ENCODE data around the gene GUCY1B1. TPM values are rescaled to one million over a fixed set of nuclear protein-coding genes. Genes with fewer than 3 reads are reported as not detected.

GUCY1B1 gene
- total and polyA plus RNA-seq, 4 donors, result 10.0 to 44.0 (median 25.7) TPM

DNA sequence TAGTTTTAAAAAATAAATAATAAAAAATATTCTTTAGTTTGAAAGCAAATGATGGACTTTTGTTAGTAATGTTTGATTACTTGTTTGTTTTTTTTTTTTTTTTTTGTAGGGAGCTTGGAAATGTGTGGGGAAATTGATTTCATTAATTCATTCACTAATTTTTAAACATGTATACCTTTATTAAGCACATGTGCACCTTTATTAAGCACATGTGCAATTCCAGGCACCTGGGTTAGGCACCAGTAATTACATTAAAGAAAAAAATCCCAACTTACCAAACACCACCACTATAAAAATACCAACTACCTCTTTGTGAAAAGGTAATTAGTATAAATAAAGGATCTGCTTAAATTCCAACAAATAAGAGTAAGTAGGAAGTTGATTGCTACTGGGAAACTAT, 9.5 kb downstream of the GUCY1B1 start:
- intact Hi-C loops (cut with DNase I), result no loop called here
- Histone ChIP-seq H3K4me1 (ENCODE audit: control insufficient read depth in 1 of 2, insufficient read depth in 2 of 2, low read length in 2 of 2) (no peaks in the 10 kb centered on the region), H3K4me3 (ENCODE audit: low read length in 2 of 2) (no peak overlapping the region), H3K9me3 (ENCODE audit: control insufficient read depth, low read length) (no peaks in the 10 kb centered on the region), H3K36me3 (ENCODE audit: control insufficient read depth in 1 of 2, insufficient read depth in 2 of 2, low read length in 1 of 2) (no peaks in the 10 kb centered on the region), H3K27ac (ENCODE audit: low read depth in 1 of 2, low read length in 2 of 2) (no peak overlapping the region), H3K27me3 (ENCODE audit: control insufficient read depth in 1 of 2, insufficient read depth in 2 of 2, low read length in 1 of 2) (no peaks in the 10 kb centered on the region)
- ATAC-seq (ENCODE audit: low FRiP score) (no peak), DNase-seq (no peak)

DNA sequence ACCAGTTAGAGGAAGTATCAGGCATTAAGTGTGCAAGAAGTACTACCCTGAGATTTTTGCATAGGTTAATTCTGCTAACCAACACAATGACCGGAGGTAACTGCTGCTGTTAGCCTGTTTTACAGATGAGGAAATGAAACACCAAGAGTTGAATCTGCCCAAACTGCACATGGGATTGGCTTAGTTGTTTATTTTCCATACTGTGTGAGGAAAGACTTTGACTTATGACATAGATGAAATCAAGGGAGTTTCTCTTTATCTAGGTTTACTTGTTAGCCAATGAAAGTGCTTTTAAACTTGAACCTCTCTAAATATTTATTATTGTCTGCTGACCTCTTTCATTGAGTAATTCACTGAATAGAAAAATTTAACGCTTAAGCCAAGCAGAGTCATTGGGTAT, 10.3 kb downstream of the GUCY1B1 start:
- no peaks in the 10 kb centered on the region for H3K9me3 ChIP-seq (ENCODE audit: control insufficient read depth, low read length)
- H3K4me1 ChIP-seq (ENCODE audit: control insufficient read depth in 1 of 2, insufficient read depth in 2 of 2, low read length in 2 of 2), result no peaks in the 10 kb centered on the region
- intact Hi-C loops (cut with DNase I), result no loop called here
- H3K4me3 ChIP-seq (ENCODE audit: low read length in 2 of 2), result no peak overlapping the region
- no peaks in the 10 kb centered on the region for H3K27me3 ChIP-seq (ENCODE audit: control insufficient read depth in 1 of 2, insufficient read depth in 2 of 2, low read length in 1 of 2)
- no peak overlapping the region for H3K27ac ChIP-seq (ENCODE audit: low read depth in 1 of 2, low read length in 2 of 2)
- 77 to 83% methylated on average over 2 of the region's 2 CpGs for WGBS, 2 donors
- ATAC-seq (ENCODE audit: low FRiP score) (no peak), DNase-seq (no peak)
- H3K36me3 ChIP-seq (ENCODE audit: control insufficient read depth in 1 of 2, insufficient read depth in 2 of 2, low read length in 1 of 2), result no peaks in the 10 kb centered on the region

DNA sequence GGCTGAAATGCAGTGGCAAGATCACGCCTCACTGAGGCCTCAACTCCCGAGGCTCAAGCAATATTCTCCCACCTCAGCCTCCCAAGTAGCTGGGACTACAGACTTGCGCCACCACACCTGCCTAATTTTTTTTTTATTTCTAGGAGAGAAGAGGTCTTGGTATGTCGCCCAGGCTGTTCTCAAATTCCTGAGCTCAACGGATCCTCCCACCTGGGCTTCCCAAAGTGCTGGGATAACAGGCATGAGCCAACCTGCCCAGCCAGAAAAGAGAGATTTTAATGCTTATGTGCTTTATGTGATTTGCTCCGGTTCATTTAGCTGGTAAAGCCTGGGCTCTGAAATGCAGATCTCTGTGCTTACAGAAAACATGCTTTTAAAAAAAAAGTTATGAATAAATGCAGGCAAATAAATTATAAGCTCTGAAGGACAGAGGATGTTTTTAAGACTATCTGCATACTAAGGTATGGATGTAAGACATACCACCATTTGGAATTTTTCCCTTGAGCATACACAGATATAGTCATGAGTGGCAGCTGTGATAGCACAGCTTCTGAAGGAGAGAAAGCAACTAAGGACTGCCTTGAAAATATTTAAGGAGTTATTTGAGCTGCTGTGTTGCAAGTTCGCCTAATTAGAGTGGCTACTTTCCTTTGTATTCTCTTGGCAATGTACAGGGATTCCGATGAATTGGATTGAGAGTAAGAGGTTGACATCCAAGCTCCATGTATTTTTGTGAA, 13.8 kb downstream of the GUCY1B1 start:
- Histone ChIP-seq H3K27me3 (ENCODE audit: control insufficient read depth in 1 of 2, insufficient read depth in 2 of 2, low read length in 1 of 2) (no peaks in the 10 kb centered on the region), H3K4me3 (ENCODE audit: low read length in 2 of 2) (no peak overlapping the region), H3K9me3 (ENCODE audit: control insufficient read depth, low read length) (no peaks in the 10 kb centered on the region), H3K4me1 (ENCODE audit: control insufficient read depth in 1 of 2, insufficient read depth in 2 of 2, low read length in 2 of 2) (no peaks in the 10 kb centered on the region), H3K27ac (ENCODE audit: low read depth in 1 of 2, low read length in 2 of 2) (no peak overlapping the region), H3K36me3 (ENCODE audit: control insufficient read depth in 1 of 2, insufficient read depth in 2 of 2, low read length in 1 of 2) (no peaks in the 10 kb centered on the region)
- ATAC-seq (ENCODE audit: low FRiP score) (no peak), DNase-seq (no peak)
- intact Hi-C loops (cut with DNase I), result loop anchor here in 1 of 2 donors (10.0 kb wide), 1 partner anchor 258 kb away; no protein-coding TSS in a partner anchor
- WGBS, 2 donors, result 90 to 91% methylated on average over 8 of the region's 8 CpGs

DNA sequence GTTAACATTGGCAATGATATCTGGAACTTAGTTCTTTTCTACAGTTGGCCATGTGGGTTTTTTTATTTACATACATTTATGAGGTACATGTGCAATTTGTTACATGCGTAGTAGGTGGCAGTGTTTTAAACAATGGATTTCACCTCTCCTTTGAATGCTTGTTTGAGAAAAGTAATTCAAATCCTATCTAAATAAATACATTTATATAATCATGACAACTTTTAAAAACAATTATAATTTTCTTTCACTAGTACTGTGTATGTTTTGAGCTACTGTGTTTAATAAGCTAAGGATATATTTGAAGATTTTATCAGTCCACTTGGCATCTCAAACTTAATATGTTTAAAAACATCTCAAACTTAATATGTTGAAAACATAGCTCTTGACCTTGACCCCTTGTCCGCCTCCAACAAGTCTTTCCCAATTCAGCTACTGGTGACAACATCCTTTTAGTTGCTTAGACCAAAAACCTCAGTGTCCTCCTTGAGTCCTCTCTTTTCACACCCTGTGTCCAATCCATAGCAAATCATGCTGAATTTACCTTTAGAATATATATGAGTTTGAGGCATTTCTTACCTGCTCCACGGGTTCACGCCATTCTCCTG, 14.5 kb downstream of the GUCY1B1 start:
- no peaks in the 10 kb centered on the region for H3K36me3 ChIP-seq (ENCODE audit: control insufficient read depth in 1 of 2, insufficient read depth in 2 of 2, low read length in 1 of 2)
- H3K9me3 ChIP-seq (ENCODE audit: control insufficient read depth, low read length), result no peaks in the 10 kb centered on the region
- no peaks in the 10 kb centered on the region for H3K27me3 ChIP-seq (ENCODE audit: control insufficient read depth in 1 of 2, insufficient read depth in 2 of 2, low read length in 1 of 2)
- no peak overlapping the region for H3K27ac ChIP-seq (ENCODE audit: low read depth in 1 of 2, low read length in 2 of 2)
- intact Hi-C loops (cut with DNase I), result loop anchor here in 1 of 2 donors (10.0 kb wide), 1 partner anchor 258 kb away; no protein-coding TSS in a partner anchor
- no peaks in the 10 kb centered on the region for H3K4me1 ChIP-seq (ENCODE audit: control insufficient read depth in 1 of 2, insufficient read depth in 2 of 2, low read length in 2 of 2)
- no peak for ATAC-seq (ENCODE audit: low FRiP score)
- no peak for DNase-seq
- 98% methylated on average over 4 of the region's 4 CpGs for WGBS, 2 donors
- no peak overlapping the region for H3K4me3 ChIP-seq (ENCODE audit: low read length in 2 of 2)

DNA sequence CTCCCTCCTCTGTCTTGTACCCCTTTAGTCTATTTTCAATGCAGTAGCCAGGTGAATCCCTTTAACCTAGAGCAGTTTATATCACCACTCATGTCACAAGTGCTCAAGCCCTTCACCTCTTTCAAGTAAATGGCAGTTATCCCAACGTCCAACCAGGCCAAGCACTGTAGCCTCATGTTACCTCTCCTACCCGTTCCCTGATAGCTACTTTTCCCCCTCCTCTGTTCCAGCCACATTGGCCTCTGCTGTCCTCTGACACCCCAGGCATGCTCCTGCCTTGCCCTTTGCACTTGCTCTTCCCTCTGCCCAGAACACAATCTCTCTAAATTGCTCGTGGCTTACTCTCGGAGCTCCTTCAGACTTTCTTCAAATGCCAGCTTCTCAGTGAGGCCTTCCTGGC, 15.2 kb downstream of the GUCY1B1 start:
- intact Hi-C loops (cut with DNase I), result loop anchor here in 1 of 2 donors (10.0 kb wide), 1 partner anchor 259 kb away; no protein-coding TSS in a partner anchor

DNA sequence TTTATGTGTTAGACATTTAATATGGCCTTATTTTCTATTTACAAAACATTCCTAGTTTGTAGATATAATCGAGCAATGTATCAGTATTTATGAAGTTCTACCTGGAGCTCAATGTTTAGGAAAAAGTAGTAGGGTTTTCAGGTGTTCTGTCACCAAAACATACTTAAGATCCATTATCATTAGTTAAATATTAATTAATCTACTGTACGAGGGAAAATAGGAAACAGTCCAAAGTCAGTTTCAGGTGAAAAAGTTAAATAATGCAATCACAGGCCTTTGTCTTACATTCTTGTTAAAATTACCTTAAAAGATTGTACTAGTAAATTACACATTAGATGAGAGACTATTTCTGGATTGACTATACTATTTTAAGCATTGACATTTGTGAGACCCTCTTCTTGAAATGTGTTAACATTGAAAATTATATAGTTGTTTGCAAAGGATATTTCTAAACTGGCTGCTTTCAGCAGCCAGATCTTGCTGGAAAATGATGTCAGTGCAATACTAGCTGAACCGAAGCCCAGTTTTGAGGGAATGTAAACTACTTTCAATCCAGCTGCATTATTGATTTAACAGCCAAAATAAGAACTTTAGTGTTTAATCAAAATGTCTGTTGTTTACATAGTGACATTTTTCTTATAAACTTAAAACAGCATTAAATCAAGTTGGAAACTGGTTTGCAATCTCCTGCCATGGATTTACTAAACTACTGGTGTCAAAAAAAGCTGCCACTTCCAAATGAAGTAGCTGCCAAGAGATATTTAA, 19.3 kb downstream of the GUCY1B1 start:
- 33% methylated on average over 3 of the region's 3 CpGs for WGBS, 2 donors
- Histone ChIP-seq H3K4me3 (ENCODE audit: low read length in 2 of 2) (no peak overlapping the region), H3K36me3 (ENCODE audit: control insufficient read depth in 1 of 2, insufficient read depth in 2 of 2, low read length in 1 of 2) (no peaks in the 10 kb centered on the region), H3K27ac (ENCODE audit: low read depth in 1 of 2, low read length in 2 of 2) (peak overlapping the region in 1 of 2 donors; percentile 43), H3K4me1 (ENCODE audit: control insufficient read depth in 1 of 2, insufficient read depth in 2 of 2, low read length in 2 of 2) (peaks cover 1 to 4% of the 10 kb centered on the region in 2 donors), H3K27me3 (ENCODE audit: control insufficient read depth in 1 of 2, insufficient read depth in 2 of 2, low read length in 1 of 2) (no peaks in the 10 kb centered on the region), H3K9me3 (ENCODE audit: control insufficient read depth, low read length) (no peaks in the 10 kb centered on the region)
- intact Hi-C loops (cut with DNase I), result loop anchor here in 1 of 2 donors (1.0 to 10.0 kb wide), 2 partner anchors 263 to 336 kb away; no protein-coding TSS in a partner anchor
- peak; percentile 77 for ATAC-seq (ENCODE audit: low FRiP score)
- no peak for DNase-seq

More for the DNA sequence above, 15.2 kb downstream of the GUCY1B1 start:
- H3K27me3 ChIP-seq (ENCODE audit: control insufficient read depth in 1 of 2, insufficient read depth in 2 of 2, low read length in 1 of 2), result no peaks in the 10 kb centered on the region
- ATAC-seq (ENCODE audit: low FRiP score) (no peak), DNase-seq (no peak)
- no peaks in the 10 kb centered on the region for H3K36me3 ChIP-seq (ENCODE audit: control insufficient read depth in 1 of 2, insufficient read depth in 2 of 2, low read length in 1 of 2)
- H3K27ac ChIP-seq (ENCODE audit: low read depth in 1 of 2, low read length in 2 of 2), result no peak overlapping the region
- H3K9me3 ChIP-seq (ENCODE audit: control insufficient read depth, low read length), result no peaks in the 10 kb centered on the region
- no peak overlapping the region for H3K4me3 ChIP-seq (ENCODE audit: low read length in 2 of 2)
- WGBS, 2 donors, result 61 to 72% methylated on average over 4 of the region's 4 CpGs
- H3K4me1 ChIP-seq (ENCODE audit: control insufficient read depth in 1 of 2, insufficient read depth in 2 of 2, low read length in 2 of 2), result no peaks in the 10 kb centered on the region

DNA sequence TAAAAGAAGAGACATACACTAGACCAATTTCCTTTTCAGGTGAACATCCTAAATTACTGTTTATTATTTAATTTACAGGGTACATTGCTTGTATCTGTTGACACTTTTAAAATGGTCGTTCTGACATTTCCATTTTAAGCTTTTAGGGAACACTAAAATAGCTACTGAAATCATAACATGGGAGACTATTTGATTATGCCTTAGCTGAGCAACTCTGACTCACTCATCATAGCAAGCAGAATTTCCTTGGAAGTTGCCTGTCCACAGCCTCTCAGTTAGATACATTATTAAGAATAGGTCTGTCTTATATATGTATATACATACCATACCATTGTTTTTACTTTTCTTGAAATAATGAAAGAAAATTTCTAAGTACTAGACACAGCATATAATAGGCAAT, 22.0 kb downstream of the GUCY1B1 start:
- intact Hi-C loops (cut with DNase I), result loop anchor here (5.0 to 10.0 kb wide), 2 partner anchors 86 to 113 kb away; partner anchors contain the start of gene GUCY1A1 (in 1 of the 2)
- Histone ChIP-seq H3K27ac (ENCODE audit: low read depth in 1 of 2, low read length in 2 of 2) (no peak overlapping the region), H3K27me3 (ENCODE audit: control insufficient read depth in 1 of 2, insufficient read depth in 2 of 2, low read length in 1 of 2) (no peaks in the 10 kb centered on the region), H3K4me1 (ENCODE audit: control insufficient read depth in 1 of 2, insufficient read depth in 2 of 2, low read length in 2 of 2) (peaks cover 1 to 4% of the 10 kb centered on the region in 2 donors), H3K36me3 (ENCODE audit: control insufficient read depth in 1 of 2, insufficient read depth in 2 of 2, low read length in 1 of 2) (no peaks in the 10 kb centered on the region), H3K4me3 (ENCODE audit: low read length in 2 of 2) (no peak overlapping the region), H3K9me3 (ENCODE audit: control insufficient read depth, low read length) (no peaks in the 10 kb centered on the region)
- 9% methylated on average over 1 of the region's 1 CpG for WGBS, 2 donors
- no peak for DNase-seq
- no peak for ATAC-seq (ENCODE audit: low FRiP score)

DNA sequence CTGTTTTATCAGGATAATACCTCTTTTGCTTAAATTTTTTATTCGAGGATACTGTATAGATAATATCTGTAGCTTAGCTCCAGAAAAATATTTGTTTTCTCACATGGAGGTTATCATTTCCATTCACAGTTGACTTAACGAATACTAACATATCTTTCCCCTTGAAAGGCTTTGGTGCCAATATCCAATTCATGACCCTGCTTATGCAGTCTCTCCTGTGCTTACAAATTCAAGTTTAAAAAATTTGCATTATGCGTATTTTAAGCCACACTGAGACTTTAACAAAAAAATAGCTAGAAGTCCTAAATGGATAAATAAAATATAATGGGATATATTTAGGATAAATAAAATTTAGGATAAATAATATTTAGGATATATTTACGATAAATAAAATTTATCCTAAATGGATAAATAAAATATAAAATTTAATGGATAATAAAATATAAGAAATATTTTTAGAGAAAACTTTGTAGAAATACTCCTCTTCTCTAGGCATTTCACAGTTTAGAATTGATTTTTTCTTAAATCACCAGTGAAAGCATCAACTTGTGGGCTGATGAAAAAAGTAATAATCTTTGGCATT, 22.5 kb downstream of the GUCY1B1 start:
- H3K4me1 ChIP-seq (ENCODE audit: control insufficient read depth in 1 of 2, insufficient read depth in 2 of 2, low read length in 2 of 2), result peaks cover 1 to 4% of the 10 kb centered on the region in 2 donors
- H3K9me3 ChIP-seq (ENCODE audit: control insufficient read depth, low read length), result no peaks in the 10 kb centered on the region
- WGBS, 2 donors, result 94% methylated on average over 4 of the region's 4 CpGs

More for the DNA sequence above, 22.5 kb downstream of the GUCY1B1 start:
- Histone ChIP-seq H3K4me3 (ENCODE audit: low read length in 2 of 2) (no peak overlapping the region), H3K36me3 (ENCODE audit: control insufficient read depth in 1 of 2, insufficient read depth in 2 of 2, low read length in 1 of 2) (no peaks in the 10 kb centered on the region), H3K27me3 (ENCODE audit: control insufficient read depth in 1 of 2, insufficient read depth in 2 of 2, low read length in 1 of 2) (no peaks in the 10 kb centered on the region), H3K27ac (ENCODE audit: low read depth in 1 of 2, low read length in 2 of 2) (no peak overlapping the region)
- intact Hi-C loops (cut with DNase I), result loop anchor here (5.0 to 10.0 kb wide), 2 partner anchors 87 to 114 kb away; partner anchors contain the start of gene GUCY1A1 (in 1 of the 2)
- ATAC-seq (ENCODE audit: low FRiP score), result no peak
- no peak for DNase-seq

All from aorta (tissue), 5 donors.